ENCODE measurements around the gene PDCL3.
A peak's percentile ranks its signal among the peaks of the same experiment; 100 is the strongest.

Gene PDCL3

DNA sequence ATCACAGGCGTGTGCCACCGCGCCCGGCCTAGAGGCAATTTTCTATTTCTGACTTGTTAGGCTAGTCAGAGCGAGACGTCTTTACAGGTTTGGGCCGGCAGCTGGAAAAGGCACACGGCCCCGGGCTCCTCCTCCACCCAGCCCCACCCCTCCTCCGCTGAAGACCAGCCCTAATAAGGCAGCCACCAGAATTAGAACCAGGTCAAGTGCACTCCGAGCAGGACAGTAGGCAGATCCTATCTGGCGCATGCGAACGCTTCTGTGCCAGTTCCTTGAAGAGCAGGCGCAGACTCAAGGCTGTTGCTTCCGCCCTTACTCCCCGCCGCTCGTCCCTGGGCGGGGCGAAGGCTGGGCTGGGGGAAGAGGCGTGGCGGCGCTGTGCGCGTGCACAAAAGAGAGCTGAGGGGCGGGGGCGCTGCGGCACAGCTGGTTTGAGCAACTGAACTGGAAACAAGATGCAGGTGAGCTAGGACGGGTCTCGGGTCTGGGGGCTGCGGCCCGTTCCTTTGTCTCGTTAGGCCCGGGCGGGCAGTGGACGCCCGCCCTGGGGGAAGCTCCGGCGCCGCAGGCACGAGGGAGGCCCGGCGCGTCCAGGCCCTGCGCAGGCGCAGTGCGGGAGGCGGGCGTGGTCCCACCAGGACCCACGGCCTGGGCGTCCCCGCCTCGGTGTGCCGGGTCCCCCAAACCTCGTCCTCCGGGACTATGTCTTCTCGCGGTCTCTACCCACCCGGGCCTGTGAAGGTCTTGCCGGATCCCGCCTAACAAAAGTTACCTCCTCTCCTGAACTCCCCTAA lies at the start of gene PDCL3:
PDCL3 (plus strand) TSS at position 381 of the 794 bp plus-strand sequence; CDS start at position 456, 75 bp downstream.
- DNase-seq (ENCODE audit: low read depth in 1 of 2, low spot score in 1 of 2), result peak; percentile 86 to 88

DNA sequence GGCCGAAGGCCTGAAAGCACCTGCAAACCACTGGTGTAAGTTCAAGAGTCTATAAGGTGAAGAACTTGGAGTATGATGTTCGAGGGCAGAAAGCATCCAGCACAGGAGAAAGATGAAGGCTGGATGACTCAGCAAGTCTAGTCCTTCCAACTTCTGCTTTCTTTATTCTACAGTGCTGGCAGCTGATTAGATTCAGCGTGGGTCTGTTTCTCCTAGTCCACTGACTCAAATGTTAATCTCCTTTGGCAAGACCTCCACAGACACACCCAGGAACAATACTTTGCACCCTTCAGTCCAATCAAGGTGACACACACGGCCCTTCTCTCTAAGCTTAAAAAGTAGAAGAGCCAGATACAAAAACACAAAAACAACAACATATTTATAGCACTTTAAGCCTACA lies 49.1 kb upstream of the PDCL3 start:
- DNase-seq (ENCODE audit: low read depth in 1 of 2, low spot score in 1 of 2), result no peak

DNA sequence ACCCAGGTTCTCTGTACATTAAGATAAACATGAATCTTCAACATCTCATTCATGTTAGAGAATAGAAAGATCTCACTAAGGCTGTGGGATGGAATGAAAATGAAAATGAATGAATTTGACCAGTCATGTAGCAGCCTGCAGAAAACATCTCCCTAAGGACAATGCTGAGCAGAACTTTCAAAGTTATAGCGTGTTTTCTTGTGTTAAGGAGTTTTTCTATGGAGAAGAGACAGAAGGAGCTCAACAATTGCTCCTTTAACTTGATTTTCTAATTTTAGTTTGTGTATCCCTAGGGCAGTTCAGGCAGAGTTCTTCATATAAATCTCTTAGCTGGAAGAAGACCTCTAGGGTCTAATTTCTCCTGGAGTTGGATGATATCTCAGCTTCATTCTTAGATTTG lies 45.2 kb upstream of the PDCL3 start:
- no peak for DNase-seq (ENCODE audit: low read depth in 1 of 2, low spot score in 1 of 2)

DNA sequence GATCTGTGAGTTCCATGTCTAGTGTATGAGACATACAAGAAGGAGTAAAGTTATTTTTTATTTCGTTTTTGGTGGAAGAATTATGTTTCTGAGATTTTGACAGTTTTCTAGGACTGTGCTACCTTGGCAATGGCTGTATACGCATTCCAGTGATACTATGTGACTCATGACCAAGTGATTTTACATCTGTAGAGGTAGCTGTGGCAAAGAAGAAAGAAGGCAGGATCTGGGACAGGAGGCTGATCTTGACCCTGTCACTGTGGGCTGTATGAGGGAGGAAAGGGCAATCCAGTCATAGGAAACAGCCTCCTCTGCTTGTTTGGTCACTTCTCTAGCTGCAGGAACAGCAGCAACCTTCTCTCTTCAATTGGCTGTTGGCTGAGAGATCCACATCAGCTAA lies 44.0 kb upstream of the PDCL3 start:
- DNase-seq (ENCODE audit: low read depth in 1 of 2, low spot score in 1 of 2), result no peak

DNA sequence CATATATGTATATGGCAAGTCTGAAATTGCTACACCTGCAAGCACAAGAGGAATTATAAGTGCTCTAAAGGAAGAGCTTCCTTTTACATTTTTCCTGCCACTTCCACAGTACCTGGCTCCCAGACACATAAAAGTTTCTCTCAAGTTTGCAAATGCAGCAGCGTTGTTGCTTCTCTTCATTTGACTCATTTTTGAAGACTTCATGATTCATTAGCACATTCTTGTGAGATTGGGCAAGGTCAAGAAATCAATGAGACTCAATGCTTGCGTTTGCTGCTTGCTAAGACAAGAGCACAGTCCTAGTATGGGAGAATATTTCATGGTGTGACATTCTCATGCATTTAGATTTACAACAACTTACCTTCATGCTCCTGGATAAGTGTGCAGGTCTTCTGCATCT lies 42.6 kb upstream of the PDCL3 start:
- DNase-seq (ENCODE audit: low read depth in 1 of 2, low spot score in 1 of 2), result no peak

DNA sequence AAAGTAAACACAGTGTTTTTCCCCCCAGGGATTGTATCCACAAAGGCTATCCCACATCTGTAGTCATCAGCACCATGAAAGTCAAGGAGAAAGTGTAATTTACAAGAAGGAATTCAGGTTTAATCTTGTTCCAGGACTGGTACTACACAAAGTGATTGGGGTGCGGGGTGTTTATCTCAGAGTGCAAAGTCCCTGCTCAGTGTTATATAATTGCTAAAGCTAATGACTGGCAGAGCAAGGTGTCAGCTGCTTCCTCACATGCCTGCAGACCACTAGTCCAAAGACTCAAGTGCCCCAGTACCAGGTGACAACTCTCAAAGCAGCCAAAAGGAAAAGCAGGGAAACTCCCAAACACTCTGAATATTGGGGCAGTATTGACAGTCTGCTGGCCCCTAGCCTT lies 40.4 kb upstream of the PDCL3 start:
- no peak for DNase-seq (ENCODE audit: low read depth in 1 of 2, low spot score in 1 of 2)

DNA sequence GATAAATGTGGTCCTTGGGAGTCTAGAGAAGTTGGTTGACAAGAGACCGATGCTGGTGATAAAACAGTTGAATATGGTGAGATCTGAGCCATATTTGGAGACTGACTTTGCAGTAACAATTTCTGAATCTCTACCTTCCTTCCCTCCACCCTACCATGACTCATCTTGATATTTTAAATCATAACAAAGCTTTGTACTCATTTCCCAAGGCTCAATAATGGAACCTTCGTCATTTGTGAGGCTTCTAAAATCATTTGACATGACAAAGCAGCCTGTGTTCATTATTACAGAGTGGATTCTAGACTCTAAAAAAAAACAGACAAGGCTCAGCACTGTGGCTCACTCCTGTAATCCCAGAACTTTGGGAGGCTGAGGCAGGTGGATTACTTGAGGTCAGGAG lies 38.5 kb upstream of the PDCL3 start:
- no peak for DNase-seq (ENCODE audit: low read depth in 1 of 2, low spot score in 1 of 2)

DNA sequence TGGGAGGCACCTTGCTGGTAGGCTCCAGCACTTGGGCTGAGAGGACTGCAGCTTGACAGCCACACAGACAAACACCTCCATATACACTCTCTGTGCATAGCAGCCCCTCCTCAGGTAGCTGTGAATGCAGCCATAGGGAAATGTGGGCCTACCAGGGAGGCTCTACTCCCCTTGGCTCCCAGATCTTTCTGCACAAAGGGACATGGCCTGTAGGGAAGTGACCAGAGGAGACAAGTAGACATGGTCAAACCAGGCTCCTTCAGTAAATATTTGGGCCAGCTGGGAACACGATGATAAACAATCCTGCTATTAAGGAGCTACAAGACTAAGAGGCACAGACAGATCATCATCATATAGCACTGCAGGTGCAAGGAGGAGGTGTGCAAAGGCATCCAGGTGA lies 35.9 kb upstream of the PDCL3 start:
- no peak for DNase-seq (ENCODE audit: low read depth in 1 of 2, low spot score in 1 of 2)

DNA sequence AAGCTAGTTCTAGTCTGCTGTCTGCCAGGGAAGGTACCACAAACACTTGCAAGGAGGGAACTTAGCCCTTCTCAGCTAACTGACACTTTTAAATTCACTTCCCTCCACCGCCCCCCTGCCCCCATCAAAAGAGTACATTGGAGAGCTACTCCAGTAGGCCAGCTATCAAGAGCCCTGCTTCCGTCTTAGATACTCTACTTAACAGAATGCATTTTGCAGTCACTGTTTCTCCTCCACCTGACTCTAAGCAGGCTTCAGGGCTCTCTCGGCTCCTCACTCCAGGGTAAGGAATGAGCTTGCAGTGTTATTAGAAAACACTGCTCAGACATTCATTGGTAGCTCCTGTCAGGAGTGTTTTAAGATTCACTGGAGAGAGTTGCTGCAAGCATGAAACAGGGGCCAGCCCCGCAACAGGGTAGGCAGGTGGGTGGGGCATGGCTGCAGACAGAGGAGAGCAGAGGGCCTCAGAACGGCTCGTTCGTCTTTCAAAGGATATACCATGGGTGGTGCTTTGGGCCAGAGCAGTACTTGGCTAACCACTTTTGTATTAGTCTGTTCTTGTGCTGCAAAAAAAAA lies 35.3 kb upstream of the PDCL3 start:
- no peak for DNase-seq (ENCODE audit: low read depth in 1 of 2, low spot score in 1 of 2)

DNA sequence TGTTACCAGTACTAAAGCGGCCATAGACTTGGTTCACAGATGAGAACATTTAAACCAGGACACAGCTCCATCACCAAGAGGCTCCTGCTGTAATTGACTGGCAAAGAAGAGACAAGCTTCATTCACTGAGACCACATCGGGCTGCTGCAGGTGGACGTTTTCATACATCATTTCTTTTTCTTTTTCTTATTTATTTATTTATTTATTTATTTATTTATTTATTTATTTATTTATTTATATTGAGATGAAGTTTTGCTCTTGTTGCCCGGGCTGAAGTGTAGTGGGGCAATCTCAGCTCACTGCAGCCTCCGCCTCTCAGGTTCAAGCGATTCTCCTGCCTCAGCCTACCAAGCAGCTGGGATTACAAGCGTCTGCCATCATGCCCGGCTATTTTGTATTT lies 33.6 kb upstream of the PDCL3 start:
- no peak for DNase-seq (ENCODE audit: low read depth in 1 of 2, low spot score in 1 of 2)

DNA sequence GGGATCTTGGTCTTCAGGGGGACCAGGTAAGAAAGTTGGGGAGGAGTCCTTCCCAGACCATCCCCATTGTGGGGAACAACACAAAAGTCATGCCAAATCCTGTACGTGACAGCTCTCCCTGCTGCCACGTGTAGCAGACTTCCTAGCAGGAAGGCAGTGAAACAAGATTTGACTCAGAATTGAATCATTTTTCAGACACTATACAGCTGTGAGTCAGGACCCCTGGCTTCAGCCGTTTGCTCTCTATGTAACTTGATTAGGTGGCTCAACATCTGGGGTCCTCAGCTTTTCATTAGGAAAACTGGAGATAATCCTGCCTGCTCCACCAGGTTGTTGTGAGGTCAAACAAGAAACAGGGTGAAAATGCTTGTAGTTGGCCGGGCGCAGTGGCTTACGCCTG lies 32.9 kb upstream of the PDCL3 start:
- DNase-seq (ENCODE audit: low read depth in 1 of 2, low spot score in 1 of 2), result no peak

DNA sequence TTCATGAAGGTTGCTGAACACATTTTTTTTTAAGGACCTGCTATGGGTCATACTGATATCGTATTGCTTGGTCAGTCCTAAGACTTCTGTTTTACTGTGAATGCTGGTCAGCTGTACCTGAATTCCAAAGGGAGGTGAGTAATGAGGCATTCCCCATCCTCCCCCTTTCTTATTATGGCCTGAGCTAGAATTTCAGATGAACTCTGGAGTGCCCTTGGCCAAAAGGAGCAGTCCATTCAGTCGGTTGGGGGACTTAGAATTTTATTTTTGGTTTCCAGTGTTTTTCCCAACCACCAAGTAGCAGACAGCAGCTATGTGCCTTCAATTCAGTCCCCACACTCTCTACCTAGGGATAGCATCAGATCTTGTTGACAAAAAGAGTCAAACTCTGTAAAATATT lies 26.9 kb upstream of the PDCL3 start:
- no peak for DNase-seq (ENCODE audit: low read depth in 1 of 2, low spot score in 1 of 2)

DNA sequence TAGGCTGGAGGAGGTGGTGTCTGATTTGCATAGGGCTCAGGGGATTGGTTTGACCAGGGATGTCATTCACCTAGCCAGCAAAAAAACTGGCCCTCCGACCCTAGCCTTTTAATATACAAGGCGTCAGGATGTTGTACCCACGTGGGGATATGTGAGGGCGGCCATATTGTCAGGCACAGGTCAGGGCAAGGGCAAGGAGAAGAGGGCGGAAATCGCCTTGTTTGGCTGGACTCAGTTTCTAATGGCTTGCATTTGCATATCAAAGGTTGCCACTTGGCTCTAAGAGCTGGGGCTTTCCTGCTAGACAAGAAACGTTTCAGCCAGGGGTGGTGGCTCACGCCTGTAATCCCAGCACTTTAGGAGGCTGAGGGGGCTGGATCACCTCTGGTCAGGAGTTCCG lies 24.9 kb upstream of the PDCL3 start:
- DNase-seq (ENCODE audit: low read depth in 1 of 2, low spot score in 1 of 2), result no peak

DNA sequence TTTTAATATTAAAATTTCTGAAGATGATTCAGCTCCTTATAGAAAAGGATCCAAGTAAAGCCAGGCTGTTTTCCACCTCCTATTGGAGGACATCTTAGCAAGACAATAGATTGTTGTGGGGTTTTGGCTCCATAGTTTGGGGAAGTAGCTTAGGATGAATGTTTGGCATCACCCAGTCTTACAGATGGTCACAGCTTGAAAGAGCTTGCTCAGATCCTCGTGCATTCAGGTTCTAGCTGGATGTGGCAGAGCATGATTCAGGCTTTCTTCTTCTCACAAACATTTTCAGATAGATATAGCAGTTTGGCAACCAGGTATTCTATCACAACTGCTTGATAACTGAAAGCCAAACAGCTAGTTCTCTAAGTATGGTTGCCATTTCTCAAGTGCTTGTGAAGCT lies 23.6 kb upstream of the PDCL3 start:
- no peak for DNase-seq (ENCODE audit: low read depth in 1 of 2, low spot score in 1 of 2)

DNA sequence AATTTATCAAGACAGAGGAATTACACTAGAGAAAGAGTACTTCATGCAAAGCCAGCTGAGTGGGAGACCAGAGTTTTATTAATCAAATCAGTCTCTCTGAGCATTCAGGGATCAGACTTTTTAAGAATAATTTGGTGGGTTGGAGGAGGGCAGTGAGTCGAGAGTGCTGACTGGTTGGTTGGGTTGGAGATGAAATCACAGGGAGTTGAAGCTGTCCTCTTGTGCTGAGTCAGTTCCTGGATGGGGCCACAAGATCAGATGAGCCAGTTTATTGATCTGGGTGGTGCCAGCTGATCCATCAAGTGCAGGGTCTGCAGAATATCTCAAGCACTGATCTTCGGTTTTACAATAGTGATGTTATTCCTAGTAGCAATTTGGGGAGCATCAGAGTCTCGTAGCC lies 21.4 kb upstream of the PDCL3 start:
- no peak for DNase-seq (ENCODE audit: low read depth in 1 of 2, low spot score in 1 of 2)

DNA sequence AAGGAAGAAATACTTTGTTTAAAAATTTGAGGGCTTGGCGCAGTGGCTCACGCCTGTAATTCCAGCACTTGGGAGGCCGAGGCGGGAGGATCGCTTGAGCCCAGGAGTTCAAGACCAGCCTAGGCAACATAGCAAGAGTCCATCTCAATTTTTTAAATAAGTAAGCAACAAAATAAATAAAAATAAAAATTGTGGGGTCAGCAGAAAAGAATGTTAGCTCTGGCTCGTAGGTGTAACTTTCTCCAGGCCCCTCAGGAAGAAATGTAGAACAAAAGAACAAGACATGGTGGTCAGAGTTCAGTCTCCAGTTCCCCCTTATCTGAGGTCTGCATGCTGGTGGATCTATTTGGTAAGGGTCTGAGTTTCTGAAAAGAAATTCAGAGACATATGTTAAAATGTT lies 20.4 kb upstream of the PDCL3 start:
- DNase-seq (ENCODE audit: low read depth in 1 of 2, low spot score in 1 of 2), result no peak

DNA sequence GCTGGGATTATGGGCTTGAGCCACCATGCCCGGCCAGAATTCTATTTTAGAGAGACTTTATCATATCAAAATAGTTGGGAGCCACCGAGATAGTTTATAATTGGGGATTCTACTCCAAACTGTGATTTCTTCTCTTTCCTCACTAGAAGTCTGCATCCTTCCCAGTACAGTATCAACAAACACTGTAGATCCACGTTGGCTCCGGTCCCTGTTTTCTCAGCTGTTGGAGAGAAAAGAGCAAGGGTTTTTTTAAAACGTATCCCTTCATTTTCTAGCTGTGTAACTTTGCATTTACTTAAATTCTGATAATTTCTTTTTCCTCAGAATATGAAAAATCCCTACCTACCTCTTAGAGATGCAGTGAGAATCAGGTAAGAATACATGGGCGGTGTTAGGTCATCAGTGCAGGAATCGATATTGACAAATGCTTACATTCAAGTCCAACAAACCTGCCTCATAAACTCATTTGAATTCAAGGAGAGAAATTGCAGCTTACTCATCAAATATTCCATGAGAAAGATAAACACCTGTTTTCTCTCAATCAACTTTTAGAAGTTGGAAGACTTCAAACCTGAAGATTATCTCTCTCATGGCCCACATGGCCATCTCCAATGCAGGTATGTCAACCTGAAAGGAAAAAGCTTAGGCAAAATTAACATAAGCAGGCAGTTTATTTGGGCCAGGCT lies 17.7 kb upstream of the PDCL3 start:
- DNase-seq (ENCODE audit: low read depth in 1 of 2, low spot score in 1 of 2), result no peak

DNA sequence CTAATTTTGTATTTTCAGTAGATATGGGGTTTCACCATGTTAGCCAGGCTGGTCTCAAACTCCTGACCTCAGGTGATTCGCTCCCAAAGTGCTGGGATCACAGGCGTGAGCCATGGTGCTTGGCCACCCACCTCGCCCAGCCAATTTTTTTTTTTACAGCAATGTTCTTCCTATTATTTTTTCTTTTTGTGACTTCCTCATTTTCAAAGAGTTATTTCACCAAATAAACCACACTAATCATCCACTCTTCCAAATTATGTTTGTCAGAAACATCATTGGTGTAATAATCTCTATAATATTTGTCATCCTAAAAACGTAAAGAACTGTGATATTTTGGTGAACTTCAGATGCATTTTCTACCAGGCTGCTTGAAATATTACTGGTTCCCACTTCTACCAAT lies 16.3 kb upstream of the PDCL3 start:
- no peak for DNase-seq (ENCODE audit: low read depth in 1 of 2, low spot score in 1 of 2)

DNA sequence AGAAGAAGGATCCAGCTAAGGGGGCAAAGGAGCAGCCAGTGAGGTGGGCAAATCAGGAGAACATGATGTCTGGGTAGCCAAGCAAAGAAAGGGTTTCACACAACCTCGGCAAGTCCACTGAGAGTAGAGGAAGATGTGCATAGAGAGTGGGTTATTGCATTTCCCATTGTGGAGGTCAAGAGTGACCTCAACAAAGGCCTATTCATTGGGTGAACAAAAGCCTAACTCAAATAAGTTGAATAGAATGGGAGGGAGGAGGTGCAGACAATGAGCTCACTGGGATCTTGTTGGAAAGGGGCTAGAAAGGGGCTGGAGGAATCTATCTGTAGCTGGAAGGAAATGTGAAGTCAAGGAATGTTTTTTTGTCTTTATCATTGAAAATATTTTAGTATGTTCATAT lies 14.0 kb upstream of the PDCL3 start:
- DNase-seq (ENCODE audit: low read depth in 1 of 2, low spot score in 1 of 2), result no peak

DNA sequence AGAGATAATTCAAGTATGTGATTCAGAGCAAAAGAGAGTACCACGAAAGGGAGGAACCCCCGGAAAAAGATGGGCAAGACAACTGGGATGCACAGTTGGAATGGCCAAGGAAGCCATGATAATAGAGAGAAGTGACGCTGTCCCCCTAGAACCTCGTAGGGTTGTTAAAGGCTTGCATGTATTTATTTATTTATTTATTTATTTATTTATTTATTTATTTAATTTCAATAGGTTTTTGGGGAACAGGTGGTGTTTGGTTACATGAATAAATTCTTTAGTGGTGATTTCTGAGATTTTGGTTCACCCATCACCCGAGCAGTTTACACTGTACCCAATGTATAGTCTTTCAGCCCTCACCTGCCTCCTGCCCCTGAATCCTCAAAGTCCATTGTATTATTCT lies 11.5 kb upstream of the PDCL3 start:
- no peak for DNase-seq (ENCODE audit: low read depth in 1 of 2, low spot score in 1 of 2)

DNA sequence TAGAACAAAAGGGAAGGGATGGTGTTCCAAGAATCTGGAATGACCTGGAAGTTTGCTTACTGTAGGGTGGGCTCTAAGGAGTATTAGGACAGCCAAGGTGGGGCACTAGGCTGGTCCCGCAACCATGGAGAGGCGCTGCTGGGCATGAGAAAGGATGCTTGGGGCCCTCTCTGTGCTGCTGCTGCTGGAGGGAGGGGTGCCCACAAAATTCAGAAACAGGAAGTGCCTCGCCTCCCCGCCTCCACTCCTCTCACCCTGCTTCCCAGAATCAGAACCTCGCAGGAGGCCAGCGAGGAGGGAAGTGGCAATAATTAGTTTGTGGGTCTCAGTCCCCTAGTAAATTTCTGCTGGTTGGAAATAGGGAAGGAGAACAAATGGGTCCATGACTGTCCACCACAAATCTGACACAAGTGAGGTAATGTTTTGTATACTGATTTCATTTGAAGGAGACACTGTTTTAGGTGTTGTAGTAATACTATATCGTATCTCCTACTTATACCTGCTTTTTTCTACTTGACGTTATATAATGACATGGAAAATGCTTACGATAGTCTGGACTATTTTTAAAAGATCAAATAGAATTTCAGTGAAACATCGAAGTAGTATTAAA lies 7.9 kb upstream of the PDCL3 start:
- DNase-seq (ENCODE audit: low read depth in 1 of 2, low spot score in 1 of 2), result peak; percentile 4 to 12

DNA sequence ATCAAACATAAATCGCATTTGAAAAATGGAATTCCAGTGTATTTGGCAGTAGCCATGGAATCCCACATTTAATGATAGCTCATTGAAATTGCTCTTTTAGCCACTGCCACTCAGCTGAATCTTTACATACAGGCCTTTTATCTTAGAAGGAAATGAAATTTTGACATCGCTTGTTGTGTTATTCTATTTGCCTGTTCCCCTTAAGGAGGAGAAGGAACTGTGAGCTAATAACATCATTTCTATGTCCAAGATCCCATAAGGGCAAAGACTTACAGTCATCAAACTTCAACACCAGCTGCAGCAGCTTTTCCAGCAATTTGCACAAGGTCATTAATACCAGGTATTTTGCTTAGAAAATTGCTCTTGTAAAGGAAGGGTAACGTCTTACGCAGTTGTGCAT lies 6.0 kb upstream of the PDCL3 start:
- DNase-seq (ENCODE audit: low read depth in 1 of 2, low spot score in 1 of 2), result no peak

All from activated T-helper 1 cell treated with anti-CD3 and anti-CD28 coated beads, Interleukin-2, amount 50 U/mL, for 16 hours (primary cell).